NCI-H2196 treated with DMSO at 0.1 percent for 48 hours (cell line): ENCODE results near the gene ADAM8.
"Not testable (repeated sequence)": the region's sequence is repeated elsewhere in the genome, so short reads cannot be mapped to it uniquely, and the experiment has no call there.

Experiments used
- DNase-seq: peaks from one replicate; lab custom pipeline; 2025; ENCODE audit not compliant: unreplicated experiment; lab: John Stamatoyannopoulos, UW

ADAM8 gene

GRCh38 chr10:133234796-133235195, 41.9 kb downstream of the ADAM8 start:
- not testable (repeated sequence) for DNase-seq

GRCh38 chr10:133231946-133232574, 44.6 kb downstream of the ADAM8 start:
- no peak for DNase-seq

GRCh38 chr10:133231244-133231945, 45.3 kb downstream of the ADAM8 start:
- DNase-seq = no peak

GRCh38 chr10:133230387-133231195, 46.1 kb downstream of the ADAM8 start:
- DNase-seq = no peak

GRCh38 chr10:133230044-133230361, 46.7 kb downstream of the ADAM8 start, which contains the start of gene UTF1:
Gene UTF1, plus strand, starts transcription at chr10:133230217. Its CDS starts 72 bp downstream, at chr10:133230289.
- DNase-seq = no peak

GRCh38 chr10:133229265-133230043, 47.2 kb downstream of the ADAM8 start:
- DNase-seq = no peak

- no peak for DNase-seq
These were observed 49.4 kb downstream of the ADAM8 start for GRCh38 chr10:133227256-133227655.

- DNase-seq = no peak
These were observed 50.3 kb downstream of the ADAM8 start for GRCh38 chr10:133226251-133226808.

GRCh38 chr10:133225707-133226191, 50.9 kb downstream of the ADAM8 start:
- DNase-seq = no peak

- DNase-seq = no peak
These were observed 51.8 kb downstream of the ADAM8 start for GRCh38 chr10:133224756-133225372.

GRCh38 chr10:133224076-133224475, 52.6 kb downstream of the ADAM8 start:
- no peak for DNase-seq

- not testable (repeated sequence) for DNase-seq
These were observed 54.9 kb downstream of the ADAM8 start for GRCh38 chr10:133221756-133222155.

GRCh38 chr10:133221331-133221730, 55.3 kb downstream of the ADAM8 start:
- no peak for DNase-seq

GRCh38 chr10:133219782-133220181, 56.9 kb downstream of the ADAM8 start:
- no peak for DNase-seq

GRCh38 chr10:133218891-133219290, 57.8 kb downstream of the ADAM8 start:
- no peak for DNase-seq

GRCh38 chr10:133217800-133218589, 58.7 kb downstream of the ADAM8 start:
- DNase-seq = no peak

- no peak for DNase-seq
These were observed 59.9 kb downstream of the ADAM8 start for GRCh38 chr10:133216776-133217175.

- DNase-seq = no peak
These were observed 61.1 kb downstream of the ADAM8 start for GRCh38 chr10:133215586-133215985.
